B cell (primary cell): ENCODE data around the gene ZMYND15. TPM values are rescaled to one million over a fixed set of nuclear protein-coding genes. Genes with fewer than 3 reads are reported as not detected.

Experiments used
- ATAC-seq: fragments of 200-7000 bp; cut with Tn5 transposase; one replicate; pipeline ENCODE4 v1.10.0; 2021; ENCODE audit warnings: low read depth, mild to moderate bottlenecking, moderate number of reproducible peaks, moderate library complexity
- CTCF ChIA-PET: fragments of 350-600 bp; sonication (Branson Sonifier 250); formaldehyde crosslinking; loops from one replicate; lab custom pipeline; 2021; ENCODE audit warnings: antibody characterized with exemption, inconsistent platforms; lab: Charles Lee
- POLR2A ChIA-PET: fragments of 350-600 bp; sonication (Branson Sonifier 250); formaldehyde crosslinking; loops from one replicate; lab custom pipeline; 2021; ENCODE audit warnings: antibody characterized with exemption; lab: Charles Lee
- DNase-seq: peaks from one replicate; pipeline ENCODE4 v3.0.0; 2013
- H2AFZ ChIP-seq: 2 replicates; pipeline ENCODE4 v1.6.1; 2012; ENCODE audit warnings: mild to moderate bottlenecking, low read depth, low read length; ENCODE audit not compliant: insufficient read depth, poor library complexity, severe bottlenecking
- H3K27ac ChIP-seq, 2 donors: 1 replicate in 1 of 2; 2 replicates in 1 of 2; pipeline ENCODE4 v1.5.1; 2012 to 2013; ENCODE audit warnings: low read length in 2 of 2, mild to moderate bottlenecking in 2 of 2, moderate library complexity in 1 of 2
- H3K27me3 ChIP-seq, 4 experiments: fragments of 200-600 bp in 1 of 4; sonication (generic) in 1 of 4; replicated peaks in 1 of 4; 1 replicate in 2 of 4; 2 replicates in 2 of 4; pipeline versions ENCODE4 v1.6.1 to v1.7.0; 2013 to 2016; ENCODE audit warnings: low read length in 3 of 4, mild to moderate bottlenecking in 2 of 4, mixed read lengths in 1 of 4, moderate library complexity in 1 of 4; ENCODE audit not compliant: insufficient read depth in 4 of 4, control insufficient read depth in 3 of 4; ENCODE audit errors: control extremely low read depth in 1 of 4
- H3K36me3 ChIP-seq, 2 experiments: replicated peaks in 1 of 2; 1 replicate in 1 of 2; 2 replicates in 1 of 2; pipeline versions ENCODE4 v1.6.1 to v1.7.1; 2013; ENCODE audit warnings: low read length in 1 of 2; ENCODE audit not compliant: insufficient read depth in 2 of 2, control insufficient read depth in 1 of 2; ENCODE audit errors: control extremely low read depth in 1 of 2, extremely low read depth in 1 of 2
- H3K4me1 ChIP-seq, 2 donors: fragments of 200-600 bp in 1 of 2; sonication (generic) in 1 of 2; 1 replicate in 1 of 2; 2 replicates in 1 of 2; pipeline versions ENCODE4 v1.5.1 to v1.6.1; 2013 to 2017; ENCODE audit warnings: low read length in 2 of 2; ENCODE audit not compliant: control insufficient read depth in 2 of 2, insufficient read depth in 2 of 2
- H3K4me2 ChIP-seq: replicated peaks from 2 replicates; pipeline ENCODE3; 2012; ENCODE audit warnings: mild to moderate bottlenecking, low read depth, low read length; ENCODE audit not compliant: poor library complexity, severe bottlenecking
- H3K4me3 ChIP-seq, 5 experiments: fragments of 200-600 bp in 1 of 5; sonication (generic) in 1 of 5; 1 replicate in 3 of 5; 2 replicates in 2 of 5; pipeline versions ENCODE4 v1.5.1 to v1.7.0; 2011 to 2016; ENCODE audit warnings: low read length in 4 of 5, mild to moderate bottlenecking in 4 of 5, low read depth in 2 of 5, control low read depth in 1 of 5, moderate library complexity in 1 of 5; ENCODE audit not compliant: insufficient read depth in 1 of 5; ENCODE audit errors: control extremely low read depth in 1 of 5, extremely low read depth in 1 of 5
- H3K79me2 ChIP-seq: fragments of 200-600 bp; sonication (generic); one replicate; pipeline ENCODE4 v1.6.0; 2016; ENCODE audit warnings: low read length; ENCODE audit not compliant: control insufficient read depth, insufficient read depth
- H3K9ac ChIP-seq: fragments of 200-600 bp; sonication (generic); 2 replicates; pipeline ENCODE4 v1.6.1; 2017; ENCODE audit warnings: mild to moderate bottlenecking, low read length, moderate library complexity
- H3K9me3 ChIP-seq, 3 donors: one replicate each; pipeline versions ENCODE4 v1.6.1 to v1.7.1; 2013; ENCODE audit warnings: low read length in 2 of 3; ENCODE audit not compliant: control insufficient read depth in 2 of 3, insufficient read depth in 1 of 3; ENCODE audit errors: control extremely low read depth in 1 of 3
- H4K20me1 ChIP-seq: 2 replicates; pipeline ENCODE4 v1.6.0; 2012; ENCODE audit warnings: mild to moderate bottlenecking, low read length; ENCODE audit not compliant: insufficient read depth, control insufficient read depth, poor library complexity, severe bottlenecking
- H3K27ac Mint-ChIP-seq: one replicate; pipeline ENCODE4 v1.8.0; 2021; ENCODE audit warnings: mixed read lengths
- H3K27me3 Mint-ChIP-seq: one replicate; pipeline ENCODE4 v1.8.0; 2021; ENCODE audit warnings: mixed read lengths
- H3K4me1 Mint-ChIP-seq: one replicate; pipeline ENCODE4 v1.8.0; 2021; ENCODE audit warnings: mixed read lengths
- H3K4me3 Mint-ChIP-seq: one replicate; pipeline ENCODE4 v1.8.0; 2021; ENCODE audit warnings: mixed read lengths
- H3K9me3 Mint-ChIP-seq: one replicate; pipeline ENCODE4 v1.8.0; 2022; ENCODE audit warnings: mixed read lengths; ENCODE audit not compliant: insufficient read depth
- EZH2 ChIP-seq: IDR thresholded peaks from 2 replicates; pipeline ENCODE4 v1.6.1; 2012; ENCODE audit warnings: borderline replicate concordance, low read depth, mild to moderate bottlenecking, moderate library complexity, low read length; ENCODE audit not compliant: insufficient read depth, poor library complexity, severe bottlenecking
- WGBS: methylation state at CpG from one replicate; pipeline ENCODE4 v1.1.5; 2013; ENCODE audit warnings: missing lambda C conversion rate; ENCODE audit not compliant: insufficient coverage; 5-methylcytosine and 5-hydroxymethylcytosine counted together
- intact Hi-C: fragments of 100-400 bp; cut with micrococcal nuclease; formaldehyde crosslinking; loops from one replicate; pipeline ENCODE4 v1.10.0; 2022
- polyA plus RNA-seq: library from polyadenylated mRNA; depleted of rRNA; stranded (reverse); fragments of >200 nt; gene quantifications from 2 replicates; pipeline ENCODE4 v1.2.3, GENCODE V29; 2012
- total RNA-seq, 2 donors: library from RNA; stranded (reverse); fragments of 120-200 nt in 1 of 2; gene quantifications; 1 replicate in 1 of 2; 2 replicates in 1 of 2; pipeline versions ENCODE4 v1.2.3 to v1.2.4, GENCODE V29; 2013 to 2022
- TF ChIP-seq, protein P1 (sequence below): fragments of 200-600 bp; IDR thresholded peaks from one replicate; pipeline ENCODE4 v1.8.0; 2022; ENCODE audit warnings: antibody characterized with exemption, mild to moderate bottlenecking

The ZMYND15 gene
- total and polyA plus RNA-seq, 2 donors (not counting 1 experiment from before 2014, with no cell fraction given): 0.72 to 2.5 TPM

DNA sequence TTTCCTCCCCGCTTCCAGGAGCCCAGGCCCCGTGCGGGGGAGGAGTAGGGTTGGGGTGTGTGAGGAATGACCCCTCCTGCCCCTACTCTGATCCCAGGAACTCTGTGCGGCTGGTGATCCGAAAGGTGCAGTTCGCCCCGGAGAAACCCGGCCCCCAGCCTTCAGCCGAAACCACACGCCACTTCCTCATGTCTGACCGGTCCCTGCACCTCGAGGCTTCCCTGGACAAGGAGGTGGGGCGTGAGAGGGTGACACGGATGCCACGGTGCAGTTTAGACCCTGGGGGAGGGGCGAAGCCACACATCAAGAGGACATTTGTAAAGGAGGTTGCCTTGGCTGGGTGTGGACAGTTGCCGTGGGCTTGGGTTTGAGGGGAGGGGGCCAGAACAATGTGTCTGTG is 21.8 kb upstream of the ZMYND15 start:
- Mint-ChIP-seq H3K27me3 (no peaks in the 10 kb centered on the region), H3K4me3 (no peak overlapping the region), H3K4me1 (peaks cover 28% of the 10 kb centered on the region), H3K27ac (no peak overlapping the region), H3K9me3 (no peaks in the 10 kb centered on the region)
- H2AFZ ChIP-seq: no peak overlapping the region
- ATAC-seq: no peak
- peaks cover 3 to 48% of the 10 kb centered on the region in 2 experiments for H3K36me3 ChIP-seq
- 91% methylated on average over 9 of the region's 17 CpGs for WGBS
- no peak overlapping the region for H3K4me2 ChIP-seq
- H3K4me1 ChIP-seq: peaks cover 16 to 27% of the 10 kb centered on the region in 2 donors
- TF ChIP-seq, protein P1, sequence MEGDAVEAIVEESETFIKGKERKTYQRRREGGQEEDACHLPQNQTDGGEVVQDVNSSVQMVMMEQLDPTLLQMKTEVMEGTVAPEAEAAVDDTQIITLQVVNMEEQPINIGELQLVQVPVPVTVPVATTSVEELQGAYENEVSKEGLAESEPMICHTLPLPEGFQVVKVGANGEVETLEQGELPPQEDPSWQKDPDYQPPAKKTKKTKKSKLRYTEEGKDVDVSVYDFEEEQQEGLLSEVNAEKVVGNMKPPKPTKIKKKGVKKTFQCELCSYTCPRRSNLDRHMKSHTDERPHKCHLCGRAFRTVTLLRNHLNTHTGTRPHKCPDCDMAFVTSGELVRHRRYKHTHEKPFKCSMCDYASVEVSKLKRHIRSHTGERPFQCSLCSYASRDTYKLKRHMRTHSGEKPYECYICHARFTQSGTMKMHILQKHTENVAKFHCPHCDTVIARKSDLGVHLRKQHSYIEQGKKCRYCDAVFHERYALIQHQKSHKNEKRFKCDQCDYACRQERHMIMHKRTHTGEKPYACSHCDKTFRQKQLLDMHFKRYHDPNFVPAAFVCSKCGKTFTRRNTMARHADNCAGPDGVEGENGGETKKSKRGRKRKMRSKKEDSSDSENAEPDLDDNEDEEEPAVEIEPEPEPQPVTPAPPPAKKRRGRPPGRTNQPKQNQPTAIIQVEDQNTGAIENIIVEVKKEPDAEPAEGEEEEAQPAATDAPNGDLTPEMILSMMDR: no peak
- no peak for TF ChIP-seq EZH2
- H3K27ac ChIP-seq: no peak overlapping the region
- no peaks in the 10 kb centered on the region for H3K27me3 ChIP-seq
- peaks cover 12% of the 10 kb centered on the region for H3K79me2 ChIP-seq
- CTCF ChIA-PET: no interaction called here
- H3K9ac ChIP-seq: no peak overlapping the region
- POLR2A ChIA-PET: no interaction called here
- H3K9me3 ChIP-seq: no peaks in the 10 kb centered on the region
- DNase-seq: no peak
- intact Hi-C loops: no loop called here
- no peaks in the 10 kb centered on the region for H4K20me1 ChIP-seq
- no peak overlapping the region for H3K4me3 ChIP-seq

DNA sequence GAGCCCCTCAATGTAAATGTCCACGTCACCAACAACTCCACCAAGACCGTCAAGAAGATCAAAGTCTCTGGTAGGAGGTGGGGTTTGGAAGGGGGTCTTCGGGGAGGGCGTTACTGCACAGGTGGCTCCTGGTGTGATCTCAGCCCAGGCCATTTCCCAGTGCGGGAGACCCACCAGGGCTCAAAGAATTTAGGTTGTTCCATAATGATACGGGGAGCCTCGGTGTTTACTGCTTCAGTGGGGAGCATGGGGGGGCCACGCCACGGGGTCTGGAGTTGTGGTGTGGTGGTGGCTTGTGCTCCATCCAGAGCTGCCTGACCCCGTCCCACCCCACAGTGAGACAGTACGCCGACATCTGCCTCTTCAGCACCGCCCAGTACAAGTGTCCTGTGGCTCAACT is 21.4 kb upstream of the ZMYND15 start:
- Histone ChIP-seq H3K9ac (no peak overlapping the region), H3K36me3 (peaks cover 3 to 48% of the 10 kb centered on the region in 2 experiments), H3K79me2 (peaks cover 12% of the 10 kb centered on the region), H3K9me3 (no peaks in the 10 kb centered on the region), H3K27me3 (no peaks in the 10 kb centered on the region), H3K4me2 (no peak overlapping the region), H3K27ac (no peak overlapping the region), H2AFZ (no peak overlapping the region), H4K20me1 (no peaks in the 10 kb centered on the region), H3K4me1 (peaks cover 16 to 27% of the 10 kb centered on the region in 2 donors), H3K4me3 (no peak overlapping the region)
- H3K4me3 Mint-ChIP-seq: no peak overlapping the region
- no peaks in the 10 kb centered on the region for H3K27me3 Mint-ChIP-seq
- TF ChIP-seq, protein P1: no peak
- no peak for TF ChIP-seq EZH2
- intact Hi-C loops: no loop called here
- WGBS: 100% methylated on average over 8 of the region's 13 CpGs
- DNase-seq (no peak), ATAC-seq (no peak)
- H3K4me1 Mint-ChIP-seq: peaks cover 26% of the 10 kb centered on the region
- ChIA-PET POLR2A (no interaction called here), CTCF (no interaction called here)
- no peaks in the 10 kb centered on the region for H3K9me3 Mint-ChIP-seq
- H3K27ac Mint-ChIP-seq: no peak overlapping the region
